Esophagus muscularis mucosa (tissue), 4 donors: ENCODE data around the gene TMEM255B. TPM values are rescaled to one million over a fixed set of nuclear protein-coding genes. Genes with fewer than 3 reads are reported as not detected.
A peak's percentile ranks its signal among the peaks of the same experiment; 100 is the strongest.

Experiments used
- DNase-seq: peaks from one replicate; pipeline ENCODE4 v3.0.0-alpha.2; 2017; ENCODE audit errors: extremely low spot score
- H3K27ac ChIP-seq, 4 donors: fragments of 200-600 bp; sonication (generic); replicated peaks in 1 of 4; 1 replicate in 3 of 4; 2 replicates in 1 of 4; pipeline ENCODE4 v1.5.1; 2016 to 2019; ENCODE audit warnings: mild to moderate bottlenecking in 1 of 4
- H3K27me3 ChIP-seq, 4 donors: fragments of 200-600 bp; sonication (generic); one replicate each; pipeline versions ENCODE4 v1.5.1 to v1.6.0; 2016 to 2019
- H3K36me3 ChIP-seq, 4 donors: fragments of 200-600 bp; sonication (generic); one replicate each; pipeline ENCODE4 v1.5.1; 2016 to 2019
- H3K4me1 ChIP-seq, 4 donors: fragments of 200-600 bp; sonication (generic); one replicate each; pipeline ENCODE4 v1.5.1; 2016 to 2019
- H3K4me3 ChIP-seq, 4 donors: fragments of 200-600 bp; sonication (generic); 1 replicate in 2 of 4; 2 replicates in 2 of 4; pipeline ENCODE4 v1.5.1; 2016 to 2019; ENCODE audit warnings: mild to moderate bottlenecking in 4 of 4, moderate library complexity in 1 of 4
- H3K9me3 ChIP-seq, 4 donors: fragments of 200-600 bp; sonication (generic); 1 replicate in 3 of 4; 2 replicates in 1 of 4; pipeline ENCODE4 v1.5.1; 2016 to 2019
- CTCF ChIP-seq, 3 experiments: fragments of 200-600 bp in 2 of 3; fragments of 450-650 bp in 1 of 3; sonication (generic) in 2 of 3; IDR thresholded peaks; one replicate each; pipeline ENCODE4 v1.5.1; 2017 to 2019; ENCODE audit warnings: antibody characterized with exemption in 3 of 3, mild to moderate bottlenecking in 2 of 3, moderate library complexity in 1 of 3
- EP300 ChIP-seq: sonication (generic); formaldehyde crosslinking; IDR thresholded peaks from one replicate; pipeline ENCODE4 v1.6.1; 2017; ENCODE audit warnings: antibody characterized with exemption
- POLR2A ChIP-seq: fragments of 450-650 bp; IDR thresholded peaks from one replicate; pipeline ENCODE4 v1.6.1; 2017; ENCODE audit warnings: antibody characterized with exemption, moderate library complexity, mild to moderate bottlenecking, low read depth
- POLR2AphosphoS5 ChIP-seq, 2 donors: sonication (generic); formaldehyde crosslinking; IDR thresholded peaks; one replicate each; pipeline ENCODE4 v1.6.1; 2017; ENCODE audit warnings: antibody characterized with exemption in 2 of 2
- WGBS: methylation state at CpG from one replicate; pipeline ENCODE4 v1.1.5; 2018; 5-methylcytosine and 5-hydroxymethylcytosine counted together
- intact Hi-C: fragments of 100-400 bp; cut with DNase I; formaldehyde crosslinking; loops from one replicate; pipeline ENCODE4 v1.15.1; 2023
- total RNA-seq, 4 donors: library from RNA; depleted of rRNA; stranded (reverse); fragments of >200 nt; gene quantifications; one replicate each; pipeline versions ENCODE4 v1.1.0 to v1.2.1, GENCODE V29; 2016

TMEM255B gene
- total RNA-seq, 4 donors from 2014 or later: 4.1 to 12.3 (median 10.7) TPM

- Histone ChIP-seq H3K9me3 (no peaks in the 10 kb centered on the region), H3K27ac (peak overlapping the region; percentile 5 to 94 (median 92)), H3K4me1 (peaks cover 58 to 100% (median 96%) of the 10 kb centered on the region in 4 donors), H3K36me3 (peaks cover 17 to 75% (median 48%) of the 10 kb centered on the region in 4 donors), H3K4me3 (no peak overlapping the region), H3K27me3 (no peaks in the 10 kb centered on the region)
- TF ChIP-seq POLR2AphosphoS5 (IDR thresholded peaks at IDR 0.05) (no peak), POLR2A (no peak), CTCF (IDR thresholded peaks at IDR 0.05) (no peak), EP300 (no peak)
- no peak for DNase-seq
- intact Hi-C loops: no loop called here
- WGBS: 84% methylated on average over 23 of the region's 26 CpGs
These were observed 85.0 kb downstream of the TMEM255B start for GRCh38 chr13:113843864-113844556.

GRCh38 chr13:113845055-113845454, 86.0 kb downstream of the TMEM255B start:
- no peak for DNase-seq
- Histone ChIP-seq H3K27ac (peak overlapping the region; percentile 55 to 94 (median 92)), H3K36me3 (peaks cover 17 to 68% (median 46%) of the 10 kb centered on the region in 4 donors), H3K4me1 (peaks cover 55 to 100% (median 96%) of the 10 kb centered on the region in 4 donors), H3K9me3 (no peaks in the 10 kb centered on the region), H3K4me3 (no peak overlapping the region), H3K27me3 (no peaks in the 10 kb centered on the region)
- intact Hi-C loops: no loop called here
- 90% methylated on average over 9 of the region's 13 CpGs for WGBS
- TF ChIP-seq POLR2AphosphoS5 (IDR thresholded peaks at IDR 0.05) (no peak), CTCF (IDR thresholded peaks at IDR 0.05) (no peak), EP300 (no peak), POLR2A (no peak)

- no peaks in the 10 kb centered on the region for H3K27me3 ChIP-seq
- peak overlapping the region in 3 of 4 donors; percentile 90 to 94 (median 93) for H3K27ac ChIP-seq
- H3K4me1 ChIP-seq: peaks cover 51 to 98% (median 93%) of the 10 kb centered on the region in 4 donors
- H3K36me3 ChIP-seq: peaks cover 17 to 59% (median 46%) of the 10 kb centered on the region in 4 donors
- H3K9me3 ChIP-seq: no peaks in the 10 kb centered on the region
- intact Hi-C loops: no loop called here
- 76% methylated on average over 30 of the region's 30 CpGs for WGBS
- no peak for DNase-seq
- no peak overlapping the region for H3K4me3 ChIP-seq
- TF ChIP-seq POLR2AphosphoS5 (IDR thresholded peaks at IDR 0.05): peak; percentile 4 to 12
- TF ChIP-seq CTCF (IDR thresholded peaks at IDR 0.05): no peak
These were observed 87.0 kb downstream of the TMEM255B start for GRCh38 chr13:113845723-113846635.

GRCh38 chr13:113846636-113847318, 87.8 kb downstream of the TMEM255B start:
- peak overlapping the region in 3 of 4 donors; percentile 69 to 94 (median 90) for H3K27ac ChIP-seq
- H3K36me3 ChIP-seq: peaks cover 17 to 58% (median 46%) of the 10 kb centered on the region in 4 donors
- WGBS: 91% methylated on average over 27 of the region's 28 CpGs
- TF ChIP-seq POLR2A: no peak
- TF ChIP-seq CTCF (IDR thresholded peaks at IDR 0.05): no peak
- TF ChIP-seq EP300: no peak
- TF ChIP-seq POLR2AphosphoS5 (IDR thresholded peaks at IDR 0.05): no peak
- no peak overlapping the region for H3K4me3 ChIP-seq
- intact Hi-C loops: no loop called here
- no peak for DNase-seq
- no peaks in the 10 kb centered on the region for H3K27me3 ChIP-seq
- peaks cover 48 to 95% (median 90%) of the 10 kb centered on the region in 4 donors for H3K4me1 ChIP-seq
- no peaks in the 10 kb centered on the region for H3K9me3 ChIP-seq
